GM19099 (cell line): Measurements from ENCODE around the gene C19orf47.

Experiments
- POLR2A ChIP-seq: IDR thresholded peaks from 3 replicates; pipeline ENCODE4 v1.6.1; 2011; ENCODE audit warnings: low read depth; ENCODE audit not compliant: insufficient read length; ENCODE audit errors: extremely low read depth

Gene C19orf47

DNA sequence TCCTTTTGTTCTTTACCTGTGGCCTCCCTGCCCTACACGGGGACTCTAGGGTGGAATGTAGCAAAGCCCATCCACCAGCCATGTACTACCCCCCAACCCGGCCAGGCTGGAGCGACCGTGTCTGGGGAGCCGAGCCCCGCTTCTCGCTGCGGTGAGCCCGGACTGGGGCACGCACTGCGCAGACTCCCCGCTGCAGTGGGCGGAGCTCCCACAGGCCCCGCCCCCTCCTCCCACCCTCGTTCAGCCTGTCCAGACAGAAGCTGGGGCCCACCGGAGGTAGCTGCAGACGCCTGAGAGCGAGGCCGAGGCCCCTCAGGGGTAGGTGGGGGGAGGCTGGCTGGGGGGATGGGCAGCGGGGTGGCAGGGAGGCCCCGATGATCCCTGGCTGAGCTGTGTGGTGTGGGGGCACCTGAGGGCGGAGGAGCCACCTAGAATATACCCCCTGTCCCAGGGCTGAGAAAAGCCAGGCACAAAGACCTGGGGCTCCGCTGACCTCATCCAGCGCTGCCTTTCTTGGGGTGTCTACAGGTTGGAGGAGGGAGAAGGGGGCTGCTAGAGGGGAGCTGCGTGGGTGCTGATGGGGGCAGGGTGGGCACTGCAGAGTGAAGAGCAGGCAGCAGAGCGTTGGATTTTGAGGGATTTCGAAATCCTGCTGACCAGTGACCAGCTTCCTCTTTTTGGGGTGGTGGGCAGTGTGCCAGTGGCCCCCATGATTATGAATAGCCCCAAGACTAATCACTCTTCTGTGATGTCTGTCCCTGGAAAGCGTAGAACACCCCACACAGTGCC, 17.6 kb upstream of the C19orf47 start:
- peak; percentile 42 for TF ChIP-seq POLR2A

GRCh38 chr19:40365010-40365409, 16.8 kb upstream of the C19orf47 start:
- no peak for TF ChIP-seq POLR2A

DNA sequence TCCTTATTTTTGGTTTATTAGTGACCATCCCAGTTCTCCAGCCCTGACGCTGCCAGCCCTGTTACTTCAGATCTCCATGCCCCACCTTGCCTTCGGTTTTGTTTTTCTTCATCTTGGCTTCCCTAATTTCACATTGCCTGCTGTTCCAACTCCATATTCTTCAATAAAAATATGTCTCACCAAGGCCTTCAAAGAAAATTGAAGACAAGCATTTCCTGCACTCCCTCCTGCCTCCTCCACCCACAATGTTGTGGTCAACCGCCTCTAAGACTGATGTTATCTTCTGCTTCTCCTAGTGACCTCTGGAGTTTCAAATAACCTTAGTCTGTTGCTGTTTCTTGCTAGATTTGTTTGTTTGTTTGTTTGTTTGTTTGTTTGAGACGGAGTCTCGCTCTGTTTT, 14.9 kb upstream of the C19orf47 start:
- TF ChIP-seq POLR2A = no peak

GRCh38 chr19:40362160-40362559, 14.0 kb upstream of the C19orf47 start:
- TF ChIP-seq POLR2A = no peak

- TF ChIP-seq POLR2A = no peak
Measured at GRCh38 chr19:40360708-40361241, 12.6 kb upstream of the C19orf47 start.

DNA sequence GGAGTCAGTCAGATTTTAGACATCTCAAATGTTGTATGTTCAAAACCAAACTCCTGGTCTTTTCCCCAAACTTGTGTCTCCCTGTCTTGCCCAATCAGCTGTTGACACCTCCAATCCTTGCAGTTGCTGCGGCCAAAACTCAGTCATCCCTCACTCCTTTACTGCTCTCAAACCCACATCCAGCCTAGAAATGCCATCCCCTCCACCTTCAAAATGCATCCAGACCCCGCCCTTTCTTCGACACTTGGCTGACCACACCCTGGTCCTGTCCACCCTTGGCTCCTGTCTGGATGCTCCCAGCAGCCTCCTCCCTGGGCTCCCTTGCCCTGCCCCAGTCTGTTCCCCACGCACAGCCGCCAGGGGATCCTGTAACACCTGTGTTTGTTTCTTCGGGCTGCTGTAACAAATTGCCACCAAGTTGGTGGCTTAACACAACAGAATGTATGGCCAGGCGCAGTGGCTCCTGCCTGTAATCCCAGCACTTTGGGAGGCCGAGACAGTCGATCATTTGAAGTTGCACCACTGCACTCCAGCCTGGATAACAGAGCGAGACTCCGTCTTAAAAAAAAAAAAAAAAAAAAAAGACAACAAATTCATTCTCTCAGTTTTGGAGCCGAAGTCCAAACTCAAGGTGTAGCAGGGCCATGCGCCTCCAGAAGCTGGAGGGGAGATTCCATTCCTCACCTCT, 12.0 kb upstream of the C19orf47 start:
- no peak for TF ChIP-seq POLR2A

- TF ChIP-seq POLR2A = no peak
Measured at GRCh38 chr19:40358773-40359172, 10.6 kb upstream of the C19orf47 start.

DNA sequence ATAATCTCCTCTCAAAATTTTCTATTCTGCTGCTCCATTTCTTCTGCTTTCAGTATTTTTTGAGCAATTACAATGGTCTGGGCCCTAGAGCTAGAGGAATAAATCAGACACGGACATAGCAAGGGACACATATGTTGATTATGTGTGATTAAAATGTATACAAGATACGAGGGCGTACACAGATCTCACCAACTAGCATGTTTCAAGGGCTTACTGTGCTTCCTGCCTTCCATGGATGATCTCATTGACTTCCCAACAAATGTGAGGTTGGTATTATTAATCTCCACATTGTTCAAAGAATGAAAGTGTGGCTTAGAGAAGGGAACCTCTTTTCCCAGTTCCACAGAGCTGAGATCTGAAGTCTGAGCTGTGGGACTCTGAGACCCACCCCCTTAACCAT, 9.4 kb upstream of the C19orf47 start:
- no peak for TF ChIP-seq POLR2A

- no peak for TF ChIP-seq POLR2A
Measured at GRCh38 chr19:40356681-40357595, 8.7 kb upstream of the C19orf47 start.

GRCh38 chr19:40355975-40356680, 7.9 kb upstream of the C19orf47 start:
- TF ChIP-seq POLR2A = no peak

DNA sequence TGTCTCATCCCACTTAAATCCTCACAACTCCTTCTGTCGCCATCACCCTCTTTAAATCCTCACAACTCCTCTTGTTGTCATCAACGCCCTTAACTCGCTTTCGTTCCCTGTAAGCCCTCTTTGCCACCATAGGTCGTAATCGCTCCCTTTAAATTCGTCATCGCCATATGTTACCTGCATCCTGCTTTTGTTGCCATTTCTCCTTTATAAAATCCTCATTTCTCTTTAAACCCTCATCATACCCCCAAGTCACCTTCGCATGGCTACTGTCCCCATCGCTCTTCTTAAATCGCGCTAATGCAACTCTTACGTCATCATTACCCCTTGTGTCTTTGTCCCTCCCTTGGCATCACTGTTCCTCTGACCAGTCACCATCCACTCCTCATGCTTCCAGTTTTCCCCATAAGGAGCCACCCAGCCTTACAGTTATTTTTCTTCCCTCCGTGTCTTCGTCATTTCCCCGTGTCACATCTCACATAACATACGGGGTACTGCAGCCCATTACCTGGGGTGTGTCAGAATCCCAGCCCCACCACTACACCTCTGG, 837 bp upstream of the C19orf47 start:
- TF ChIP-seq POLR2A = no peak

DNA sequence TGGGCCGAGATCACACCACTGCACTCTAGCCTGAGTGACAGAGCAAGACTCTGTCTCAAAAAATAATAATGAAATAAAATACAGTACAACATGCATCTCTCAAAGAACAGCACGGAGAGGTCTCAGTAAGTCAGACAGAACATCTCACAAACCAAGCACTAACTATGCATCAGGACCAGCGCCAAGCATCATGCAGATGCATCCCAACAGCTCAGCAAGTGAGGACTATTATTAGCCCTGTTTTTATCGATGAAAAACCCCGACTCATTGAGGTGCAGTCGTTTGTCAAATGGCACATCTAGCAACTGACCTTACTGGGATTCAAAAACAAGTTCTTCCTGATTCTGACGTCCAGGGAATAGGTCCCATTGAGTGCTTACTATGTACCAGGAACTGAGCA, 3.8 kb downstream of the C19orf47 start:
- no peak for TF ChIP-seq POLR2A

DNA sequence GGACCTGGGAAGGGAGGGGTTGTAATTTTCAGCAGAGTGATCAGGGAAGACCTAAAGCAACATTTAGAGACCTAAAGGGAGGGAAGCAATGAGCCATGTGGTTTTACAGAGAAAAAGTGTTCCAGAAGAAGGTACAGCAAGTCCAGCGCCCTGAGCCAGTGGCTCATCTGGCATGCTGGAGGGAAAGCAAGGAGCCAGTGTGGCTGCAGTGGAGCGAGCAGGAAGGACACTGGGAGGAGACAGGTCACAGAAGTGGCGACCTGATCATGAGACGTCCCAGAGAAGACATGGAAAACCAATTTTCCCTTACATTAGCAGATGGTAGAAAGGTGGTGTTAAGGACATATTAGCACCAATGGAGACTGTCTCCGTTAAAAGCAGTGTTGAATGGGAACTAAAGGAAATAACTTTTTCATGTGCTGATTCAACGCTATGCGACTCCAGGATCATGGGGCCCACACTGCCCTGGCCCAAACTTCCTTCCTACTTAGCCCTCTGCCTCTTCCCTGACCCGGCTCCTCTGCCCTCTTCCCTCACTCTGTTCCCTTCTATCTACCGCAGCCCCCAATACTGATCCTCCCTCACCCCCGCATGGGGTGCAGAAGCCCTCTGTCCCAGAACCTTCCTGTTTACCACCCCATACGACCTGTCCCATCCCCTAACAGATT, 5.4 kb downstream of the C19orf47 start:
- TF ChIP-seq POLR2A = no peak
